ENCODE results near the gene ZDHHC5. TPM values are rescaled to one million over a fixed set of nuclear protein-coding genes. Genes with fewer than 3 reads are reported as not detected.
"Not testable (repeated sequence)": the region's sequence is repeated elsewhere in the genome, so short reads cannot be mapped to it uniquely, and the experiment has no call there.

The ZDHHC5 gene
- polyA plus RNA-seq, 1 donor: 48.5 TPM

DNA sequence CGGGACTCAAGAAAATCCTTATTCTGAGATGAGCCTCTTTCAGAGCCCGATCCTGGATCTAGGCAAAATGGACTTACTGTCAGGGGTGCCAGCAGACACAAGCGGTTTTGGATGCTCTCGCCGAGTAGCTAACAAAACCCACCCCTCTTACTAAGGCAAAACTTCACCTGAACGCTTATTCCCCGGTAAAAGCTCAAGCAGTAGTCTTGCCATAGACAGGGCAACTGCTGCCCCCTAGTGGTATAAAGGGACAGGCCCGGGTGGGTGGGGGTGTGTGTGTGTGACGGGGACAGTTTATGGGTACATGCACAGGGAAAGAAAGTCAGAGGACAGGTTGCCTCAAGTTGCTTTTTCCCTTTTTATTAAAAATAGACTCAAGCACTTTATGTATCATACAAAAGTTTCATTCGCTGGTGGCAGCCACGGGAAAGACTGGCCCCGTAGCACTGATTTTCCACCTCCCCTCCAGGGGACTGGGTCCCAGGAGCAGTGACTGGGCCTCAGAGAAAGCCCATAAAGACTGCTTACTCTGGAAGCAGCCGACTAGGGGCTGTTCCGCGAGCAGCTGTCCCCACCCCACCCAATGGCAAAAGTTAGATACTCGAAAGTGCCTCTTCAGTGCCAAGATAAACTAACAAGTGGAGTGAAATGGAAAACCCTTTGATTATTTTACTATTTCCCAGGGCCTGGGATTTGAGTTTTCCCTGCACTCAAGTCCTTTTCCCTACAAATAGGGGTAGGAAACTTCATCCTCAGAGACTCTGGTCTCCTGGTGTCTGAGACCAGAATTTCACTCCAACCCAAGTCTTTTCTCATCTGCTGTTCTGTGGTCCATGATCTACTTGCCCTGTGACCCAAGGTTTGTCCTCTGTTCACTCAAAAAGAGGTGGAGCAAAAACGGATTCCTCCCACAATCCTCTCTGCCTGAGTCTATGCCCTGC, 22.9 kb upstream of the ZDHHC5 start:
- DNase-seq: no peak

GRCh38 chr11:57645689-57646085, 22.2 kb upstream of the ZDHHC5 start:
- no peak for DNase-seq

GRCh38 chr11:57646194-57646798, 21.6 kb upstream of the ZDHHC5 start:
- DNase-seq: no peak

GRCh38 chr11:57646799-57647303, 21.1 kb upstream of the ZDHHC5 start:
- DNase-seq: no peak

- DNase-seq: no peak
These were observed 20.5 kb upstream of the ZDHHC5 start for GRCh38 chr11:57647372-57647771.

DNA sequence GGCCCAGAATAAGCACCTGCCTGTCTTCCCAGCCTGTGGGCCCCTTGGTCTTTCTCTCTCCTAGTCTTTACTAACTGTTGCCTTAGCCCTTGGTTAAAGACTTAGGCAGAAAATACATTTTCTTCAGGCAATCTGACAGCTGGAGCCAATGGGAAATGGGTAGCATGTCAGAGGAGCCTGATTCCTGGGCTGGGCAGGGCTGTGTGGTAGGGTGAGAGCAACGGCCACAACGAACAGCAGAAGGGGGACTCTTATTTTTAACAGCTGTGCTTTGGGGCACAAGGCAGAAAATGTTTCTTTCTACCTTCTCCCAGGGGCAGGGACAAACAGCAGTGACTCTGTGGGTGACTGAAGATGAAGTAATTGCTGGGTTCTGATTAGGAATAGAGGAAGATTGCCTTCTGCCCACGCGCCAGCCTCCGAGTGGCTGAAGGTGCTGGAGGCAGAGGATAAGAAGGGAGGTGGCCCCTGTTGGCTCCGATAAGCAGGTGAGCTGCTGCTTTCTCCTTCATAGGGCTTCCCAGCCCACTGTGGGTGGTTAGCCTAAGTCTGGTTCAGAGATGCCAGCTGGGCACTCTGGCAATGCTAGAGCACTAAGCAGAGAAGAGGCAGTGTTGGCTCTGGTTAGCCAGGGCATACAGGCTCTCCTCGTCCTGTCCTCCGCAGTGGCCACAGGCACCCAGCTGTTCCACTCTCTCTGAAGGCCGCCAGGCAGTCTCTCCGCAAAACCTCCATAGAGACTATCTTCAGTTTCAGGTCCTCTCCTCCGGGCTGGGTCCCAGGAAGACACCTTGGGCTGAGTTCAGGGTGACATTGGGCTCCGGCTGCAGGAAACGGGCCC, 19.7 kb upstream of the ZDHHC5 start:
- no peak for DNase-seq

DNA sequence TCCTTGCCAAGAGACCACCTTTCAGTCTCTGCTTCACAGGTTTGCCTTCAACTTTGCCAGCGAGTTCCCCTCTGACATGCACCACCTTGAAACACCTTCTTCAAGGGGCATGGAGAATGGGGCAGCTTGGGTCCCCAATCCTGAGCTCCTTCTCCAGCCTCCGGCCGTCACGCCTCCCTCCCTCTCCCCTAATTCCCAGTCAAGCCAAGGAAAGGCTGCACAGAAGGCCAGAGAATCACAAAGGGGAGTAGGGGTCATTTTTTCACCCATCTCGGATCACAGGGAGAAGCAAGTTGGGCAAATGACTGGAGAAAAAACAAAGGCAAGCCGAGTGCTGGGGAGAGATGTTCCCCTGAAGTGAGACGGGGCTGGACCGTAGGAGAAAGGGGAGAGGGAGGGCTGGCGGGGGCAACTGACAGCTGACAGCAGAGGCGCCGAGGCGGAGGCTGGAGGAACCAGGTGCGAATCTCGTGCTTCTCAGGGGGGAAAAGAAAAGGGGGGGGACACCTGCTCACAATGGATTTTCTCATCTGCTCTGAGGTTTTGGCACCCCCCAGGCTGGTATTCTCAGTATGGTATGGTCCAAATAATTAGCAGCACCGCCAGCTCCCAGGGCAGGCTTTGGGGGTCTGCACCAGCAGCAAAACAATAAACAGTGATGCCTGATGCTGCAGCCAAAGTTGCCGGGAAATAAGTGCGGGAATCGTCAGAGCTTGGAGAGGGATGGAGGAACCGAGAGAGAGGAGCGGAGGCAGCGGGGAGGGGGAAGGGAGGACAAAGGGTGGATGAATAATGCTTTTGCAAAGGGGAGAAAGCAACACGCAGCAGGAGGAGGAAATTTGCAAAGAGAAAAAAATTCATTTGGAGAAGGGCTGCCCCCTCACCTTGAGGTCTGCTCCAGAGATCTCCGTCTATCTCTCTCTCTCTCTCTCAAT, 18.8 kb upstream of the ZDHHC5 start:
- DNase-seq: no peak

- no peak for DNase-seq
These were observed 17.8 kb upstream of the ZDHHC5 start, which contains the start of gene YPEL4 for GRCh38 chr11:57649826-57650738. YPEL4 (minus strand) TSS chr11:57649912; CDS start chr11:57647107, 2,805 bp downstream.

GRCh38 chr11:57650739-57651090, 17.2 kb upstream of the ZDHHC5 start:
- DNase-seq: no peak

GRCh38 chr11:57651408-57651807, 16.5 kb upstream of the ZDHHC5 start:
- DNase-seq: no peak

GRCh38 chr11:57652230-57652629, 15.7 kb upstream of the ZDHHC5 start:
- not testable (repeated sequence) for DNase-seq

DNA sequence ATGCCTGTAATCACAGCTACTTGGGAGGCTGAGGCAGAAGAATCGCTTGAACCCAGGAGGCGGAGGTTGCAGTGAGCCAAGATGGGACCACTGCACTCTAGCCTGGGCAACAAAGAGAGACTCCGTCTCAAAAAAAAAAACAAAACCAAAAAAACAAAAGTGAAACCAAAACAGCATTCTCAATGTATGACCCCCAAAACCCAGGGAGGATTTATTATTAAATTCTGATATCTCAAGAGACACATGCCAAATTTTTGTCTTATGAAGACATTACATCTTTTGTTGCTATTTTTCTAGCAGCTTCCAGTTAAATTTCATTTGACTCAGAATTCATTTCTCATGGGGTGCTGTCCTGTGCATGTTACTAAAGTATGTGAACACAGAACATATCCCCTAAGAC, 15.3 kb upstream of the ZDHHC5 start:
- no peak for DNase-seq

DNA sequence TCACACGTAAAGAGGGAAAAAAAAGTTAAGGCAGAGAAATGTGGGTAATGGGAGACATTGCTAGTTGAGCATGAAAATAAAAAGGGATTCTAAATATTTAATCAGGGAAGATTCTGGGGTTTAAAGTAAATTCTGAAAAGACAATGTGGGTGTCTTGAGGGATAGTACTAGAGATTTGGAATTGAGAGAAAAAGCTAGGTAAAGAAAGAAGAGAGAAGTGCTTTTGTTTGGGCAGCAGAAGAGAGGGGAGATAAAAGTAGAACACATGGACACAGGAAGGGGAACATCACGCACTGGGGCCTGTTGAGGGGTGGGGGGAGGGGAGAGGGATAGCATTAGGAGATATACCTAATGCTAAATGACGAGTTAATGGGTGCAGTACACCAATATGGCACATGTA, 14.8 kb upstream of the ZDHHC5 start:
- no peak for DNase-seq

DNA sequence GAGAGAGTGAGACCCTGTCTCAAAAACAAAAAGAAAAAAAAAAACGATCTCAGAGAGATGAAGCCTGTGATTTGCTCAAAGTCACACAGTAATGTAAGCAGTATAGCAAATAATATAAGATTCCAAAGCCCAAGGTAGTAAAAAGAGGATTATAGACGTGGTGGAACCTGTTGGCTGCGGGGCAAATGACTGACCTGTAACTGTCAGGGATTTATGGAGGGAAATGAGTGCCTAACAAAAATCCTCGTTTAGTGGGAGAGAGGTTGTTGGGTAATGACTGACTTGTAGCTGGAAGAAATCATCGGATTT, 11.1 kb upstream of the ZDHHC5 start:
- DNase-seq: no peak

GRCh38 chr11:57657194-57658022, 10.5 kb upstream of the ZDHHC5 start, which contains the start of gene CLP1:
CLP1 (plus strand) TSS chr11:57657762; CDS start chr11:57659477, 1,715 bp downstream.
- DNase-seq: peak; percentile 100

DNA sequence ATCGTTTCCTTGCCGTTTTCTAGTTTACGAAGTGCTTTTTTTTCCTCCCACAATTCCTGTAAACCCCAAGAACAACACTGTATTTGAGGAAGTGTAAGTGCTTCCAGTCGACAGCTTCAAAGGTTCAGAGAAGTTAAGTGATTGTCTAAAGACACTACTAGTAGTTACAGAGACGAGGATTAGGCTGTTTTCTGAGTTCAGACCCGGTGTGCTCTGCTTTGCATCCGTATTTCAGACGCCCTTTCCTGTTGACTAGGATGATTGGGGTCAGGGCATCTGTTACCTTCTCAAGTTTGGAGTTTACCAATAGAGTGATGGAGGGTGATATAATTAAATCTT, 9.9 kb upstream of the ZDHHC5 start:
- no peak for DNase-seq

DNA sequence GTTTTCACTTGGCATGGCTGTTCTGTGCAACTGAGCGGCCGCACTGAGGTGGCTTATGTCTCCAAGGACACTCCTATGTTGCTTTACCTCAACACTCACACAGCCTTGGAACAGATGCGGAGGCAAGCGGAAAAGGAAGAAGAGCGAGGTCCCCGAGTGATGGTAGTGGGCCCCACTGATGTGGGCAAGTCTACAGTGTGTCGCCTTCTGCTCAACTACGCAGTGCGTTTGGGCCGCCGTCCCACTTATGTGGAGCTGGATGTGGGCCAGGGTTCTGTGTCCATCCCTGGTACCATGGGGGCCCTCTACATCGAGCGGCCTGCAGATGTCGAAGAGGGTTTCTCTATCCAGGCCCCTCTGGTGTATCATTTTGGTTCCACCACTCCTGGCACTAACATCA, 8.2 kb upstream of the ZDHHC5 start:
- no peak for DNase-seq

- DNase-seq: no peak
These were observed 5.0 kb upstream of the ZDHHC5 start for GRCh38 chr11:57662893-57663292.

GRCh38 chr11:57663975-57664374, 3.9 kb upstream of the ZDHHC5 start:
- DNase-seq: no peak
